Measurements from ENCODE around the gene SH3TC2.

DNA sequence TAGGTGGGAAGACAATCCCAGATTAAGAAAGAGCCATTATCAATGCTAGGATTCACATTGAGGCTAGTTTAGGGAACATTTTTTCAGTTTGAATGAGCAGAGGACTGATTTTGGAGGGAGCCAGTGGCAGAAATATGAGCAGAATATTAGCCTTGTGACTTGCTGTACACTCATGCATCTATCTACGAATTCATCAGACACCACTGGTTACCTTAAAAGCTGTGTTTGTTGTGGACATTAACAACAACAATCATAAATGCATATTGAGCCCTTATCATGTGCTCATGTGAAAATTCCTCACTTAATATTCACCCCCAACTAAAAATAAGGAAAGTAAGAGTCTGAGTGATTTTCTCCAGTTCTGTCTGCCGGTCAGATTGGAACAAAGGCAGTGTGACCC, 9.9 kb upstream of the SH3TC2 start:
- no peak for TF ChIP-seq POLR2A (IDR thresholded peaks at IDR 0.05)
- TF ChIP-seq, protein P1, sequence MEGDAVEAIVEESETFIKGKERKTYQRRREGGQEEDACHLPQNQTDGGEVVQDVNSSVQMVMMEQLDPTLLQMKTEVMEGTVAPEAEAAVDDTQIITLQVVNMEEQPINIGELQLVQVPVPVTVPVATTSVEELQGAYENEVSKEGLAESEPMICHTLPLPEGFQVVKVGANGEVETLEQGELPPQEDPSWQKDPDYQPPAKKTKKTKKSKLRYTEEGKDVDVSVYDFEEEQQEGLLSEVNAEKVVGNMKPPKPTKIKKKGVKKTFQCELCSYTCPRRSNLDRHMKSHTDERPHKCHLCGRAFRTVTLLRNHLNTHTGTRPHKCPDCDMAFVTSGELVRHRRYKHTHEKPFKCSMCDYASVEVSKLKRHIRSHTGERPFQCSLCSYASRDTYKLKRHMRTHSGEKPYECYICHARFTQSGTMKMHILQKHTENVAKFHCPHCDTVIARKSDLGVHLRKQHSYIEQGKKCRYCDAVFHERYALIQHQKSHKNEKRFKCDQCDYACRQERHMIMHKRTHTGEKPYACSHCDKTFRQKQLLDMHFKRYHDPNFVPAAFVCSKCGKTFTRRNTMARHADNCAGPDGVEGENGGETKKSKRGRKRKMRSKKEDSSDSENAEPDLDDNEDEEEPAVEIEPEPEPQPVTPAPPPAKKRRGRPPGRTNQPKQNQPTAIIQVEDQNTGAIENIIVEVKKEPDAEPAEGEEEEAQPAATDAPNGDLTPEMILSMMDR (IDR thresholded peaks at IDR 0.05 in 4 of 5, conservative IDR thresholded peaks at IDR 0.05 in 1 of 5) = no peak
